HG02571 (cell line): ENCODE data around the gene RNF40.
"Not testable (repeated sequence)": the region's sequence is repeated elsewhere in the genome, so short reads cannot be mapped to it uniquely, and the experiment has no call there.

ENCODE experiments used
- ATAC-seq: cut with Tn5 transposase; IDR thresholded peaks from one replicate; pipeline ENCODE4 v1.9.1; 2021; ENCODE audit warnings: mild to moderate bottlenecking, moderate library complexity; ENCODE audit not compliant: unreplicated experiment

Gene RNF40

DNA sequence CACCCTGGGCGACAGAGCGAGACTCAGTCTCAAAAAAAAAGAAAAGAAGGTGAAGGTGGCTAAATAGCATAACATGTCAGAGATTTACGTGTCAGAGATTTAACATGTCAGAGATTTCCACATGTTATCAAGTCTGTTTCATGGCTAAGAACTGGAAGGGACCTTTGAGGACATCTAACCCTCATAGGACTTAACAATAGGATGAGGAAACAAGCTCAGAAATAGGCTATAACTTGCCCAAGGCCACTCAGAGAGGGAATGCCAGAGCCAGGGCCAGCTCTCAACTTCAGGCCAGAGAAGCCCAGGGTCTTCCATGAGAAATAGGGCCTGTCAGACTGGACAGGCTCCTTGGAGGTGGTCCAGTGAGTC lies 51.7 kb downstream of the RNF40 start:
- ATAC-seq, result no peak

DNA sequence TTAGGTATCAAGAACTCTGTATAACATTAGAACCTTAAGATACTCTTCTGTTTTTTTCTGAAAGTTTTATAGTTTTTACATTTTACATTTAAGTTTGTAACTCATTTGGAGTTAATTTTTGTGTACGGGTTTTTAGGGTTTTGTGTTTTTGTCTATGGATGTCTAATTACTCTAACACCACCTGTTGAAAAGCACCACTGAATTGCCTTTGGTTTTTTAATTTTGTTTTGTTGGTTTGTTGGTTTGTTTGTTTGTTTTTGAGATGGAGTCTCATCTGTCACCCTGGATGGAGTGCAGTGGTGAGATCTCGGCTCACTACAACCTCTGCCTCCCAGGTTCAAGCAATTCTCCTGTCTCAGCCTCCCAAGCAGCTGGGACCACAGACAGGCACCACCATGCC lies 54.6 kb downstream of the RNF40 start:
- ATAC-seq, result no peak

DNA sequence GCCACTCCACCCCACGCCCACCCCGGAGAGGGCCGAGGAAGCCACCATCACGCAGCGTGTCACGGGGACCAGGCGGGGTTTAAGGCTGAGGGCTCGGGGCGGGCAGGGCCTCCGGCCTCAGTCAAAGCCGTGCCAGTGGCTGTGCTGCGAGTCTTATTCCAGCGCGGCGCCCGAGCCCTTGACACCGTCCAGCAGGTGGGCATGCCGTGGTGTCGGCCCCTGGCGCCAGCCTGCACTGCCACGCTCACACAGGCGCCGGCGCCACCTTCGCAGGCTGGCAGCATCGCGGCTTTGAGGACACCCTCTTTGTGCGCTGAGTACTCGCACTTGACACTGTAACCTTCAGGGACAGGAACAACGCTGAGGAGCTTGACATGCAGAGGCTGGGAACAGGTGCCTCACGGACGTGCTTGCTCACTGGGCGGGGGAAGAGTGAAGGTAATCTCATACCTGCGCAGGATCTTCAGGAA lies 58.9 kb downstream of the RNF40 start:
- no peak for ATAC-seq

DNA sequence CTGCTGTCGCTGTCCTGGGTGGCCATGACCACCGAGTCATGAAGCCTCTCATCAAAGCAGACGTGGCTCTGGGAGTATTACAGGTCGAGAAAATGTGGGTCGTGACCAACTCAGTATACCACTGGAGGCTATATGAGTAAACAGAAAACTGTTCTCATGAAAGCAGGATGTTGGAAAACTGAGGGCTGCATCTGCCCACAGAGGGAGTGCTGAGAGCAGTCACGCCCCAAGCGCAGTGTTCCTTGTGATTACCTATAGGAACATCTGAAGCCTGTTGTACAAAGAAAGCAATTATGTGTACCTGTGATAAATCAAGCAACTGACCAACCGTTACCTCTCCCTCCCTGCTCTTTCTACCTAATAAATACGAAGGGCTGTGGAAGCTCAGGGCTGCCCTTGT lies 59.3 kb downstream of the RNF40 start:
- not testable (repeated sequence) for ATAC-seq

DNA sequence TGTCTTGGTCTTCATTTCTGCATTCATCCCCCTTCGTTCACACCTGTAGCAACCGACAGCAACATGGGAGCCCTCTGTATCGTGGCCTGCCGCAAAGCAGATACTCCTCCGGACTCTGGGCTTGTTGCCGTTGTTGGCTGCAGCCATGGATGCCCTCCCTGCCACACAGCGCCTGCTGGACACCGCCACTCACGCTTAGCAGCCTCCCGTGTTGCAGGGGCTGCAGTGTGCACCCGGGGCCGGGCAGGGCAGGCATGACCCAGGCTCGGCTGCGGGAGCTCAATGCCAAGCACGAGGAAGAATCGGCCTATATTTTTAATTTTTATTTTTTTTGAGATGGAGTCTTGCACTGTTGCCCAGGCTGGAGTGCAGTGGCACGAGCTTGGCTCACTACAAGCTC lies 59.8 kb downstream of the RNF40 start:
- no peak for ATAC-seq
